H9 (cell line): ENCODE data around the gene PHKG2. TPM values are rescaled to one million over a fixed set of nuclear protein-coding genes. Genes with fewer than 3 reads are reported as not detected.

Source experiments
- DNase-seq: peaks from one replicate; pipeline ENCODE4 v3.0.0-alpha.2; 2017
- H2AFZ ChIP-seq: one replicate; pipeline ENCODE4 v1.6.1; 2013; ENCODE audit warnings: mild to moderate bottlenecking, low read length, control low read depth, moderate library complexity
- H2AK5ac ChIP-seq: 2 replicates; pipeline ENCODE4 v1.6.1; 2013; ENCODE audit warnings: low read length, control low read depth, mixed read lengths; ENCODE audit not compliant: insufficient read length
- H2BK120ac ChIP-seq: one replicate; pipeline ENCODE4 v1.6.1; 2013; ENCODE audit warnings: low read depth, mild to moderate bottlenecking, low read length, control low read depth, inconsistent platforms; ENCODE audit not compliant: poor library complexity, severe bottlenecking
- H2BK12ac ChIP-seq: 2 replicates; pipeline ENCODE4 v1.6.1; 2013; ENCODE audit warnings: low read length, control low read depth, mixed read lengths, low read depth; ENCODE audit not compliant: insufficient read length
- H2BK15ac ChIP-seq: 2 replicates; pipeline ENCODE4 v1.6.1; 2013; ENCODE audit warnings: low read depth, low read length, control low read depth
- H2BK20ac ChIP-seq: one replicate; pipeline ENCODE4 v1.6.1; 2013; ENCODE audit warnings: low read depth, mild to moderate bottlenecking, low read length, control low read depth, inconsistent platforms; ENCODE audit not compliant: poor library complexity, severe bottlenecking
- H2BK5ac ChIP-seq: 2 replicates; pipeline ENCODE4 v1.6.1; 2013; ENCODE audit warnings: low read length, control low read depth, mixed read lengths; ENCODE audit not compliant: insufficient read length
- H3K14ac ChIP-seq: 2 replicates; pipeline ENCODE4 v1.6.1; 2013; ENCODE audit warnings: low read length, control low read depth; ENCODE audit not compliant: insufficient read depth
- H3K18ac ChIP-seq: 2 replicates; pipeline ENCODE4 v1.6.1; 2013; ENCODE audit warnings: low read depth, mild to moderate bottlenecking, mixed read lengths, low read length, control low read depth; ENCODE audit not compliant: insufficient read length
- H3K23ac ChIP-seq: 2 replicates; pipeline ENCODE4 v1.6.1; 2013; ENCODE audit warnings: low read length, control low read depth, mixed read lengths, low read depth; ENCODE audit not compliant: insufficient read length
- H3K23me2 ChIP-seq: 2 replicates; pipeline ENCODE4 v1.6.1; 2013; ENCODE audit warnings: low read depth, mild to moderate bottlenecking, mixed read lengths, low read length, control low read depth; ENCODE audit not compliant: insufficient read length, poor library complexity, severe bottlenecking
- H3K27ac ChIP-seq: 2 replicates; pipeline ENCODE4 v1.5.1; 2013; ENCODE audit warnings: low read length, control low read depth, mixed read lengths, low read depth; ENCODE audit not compliant: insufficient read length
- H3K27me3 ChIP-seq: 2 replicates; pipeline ENCODE4 v1.6.1; 2013; ENCODE audit warnings: low read length, control low read depth, inconsistent platforms; ENCODE audit not compliant: insufficient read depth
- H3K4ac ChIP-seq: 2 replicates; pipeline ENCODE4 v1.6.1; 2013; ENCODE audit warnings: low read depth, mild to moderate bottlenecking, control low read depth, inconsistent platforms, low read length, moderate library complexity
- H3K4me1 ChIP-seq: 2 replicates; pipeline ENCODE4 v1.6.1; 2013; ENCODE audit warnings: low read length, control low read depth, inconsistent platforms; ENCODE audit not compliant: insufficient read depth
- H3K4me2 ChIP-seq: 2 replicates; pipeline ENCODE4 v1.6.1; 2013; ENCODE audit warnings: low read length, control low read depth, mixed read lengths; ENCODE audit not compliant: insufficient read length, insufficient read depth
- H3K56ac ChIP-seq: 2 replicates; pipeline ENCODE4 v1.6.1; 2013; ENCODE audit warnings: low read depth, mild to moderate bottlenecking, mixed read lengths, low read length, control low read depth; ENCODE audit not compliant: insufficient read length
- H3K79me1 ChIP-seq: 2 replicates; pipeline ENCODE4 v1.6.1; 2013; ENCODE audit warnings: low read depth, mild to moderate bottlenecking, moderate library complexity, low read length, control low read depth, inconsistent platforms; ENCODE audit not compliant: insufficient read depth, poor library complexity, severe bottlenecking
- H3K79me2 ChIP-seq: 2 replicates; pipeline ENCODE4 v1.6.1; 2013; ENCODE audit warnings: low read length, control low read depth, inconsistent platforms; ENCODE audit not compliant: insufficient read depth
- H3K9ac ChIP-seq: 2 replicates; pipeline ENCODE4 v1.6.1; 2013; ENCODE audit warnings: low read length, control low read depth, mixed read lengths; ENCODE audit not compliant: insufficient read length; ENCODE audit errors: extremely low read depth
- H3K9me3 ChIP-seq: one replicate; pipeline ENCODE4 v1.6.1; 2013; ENCODE audit warnings: low read depth, low read length, inconsistent platforms; ENCODE audit not compliant: control insufficient read depth
- H3T11ph ChIP-seq: one replicate; pipeline ENCODE4 v1.6.1; 2013; ENCODE audit warnings: mild to moderate bottlenecking, low read length, control low read depth, inconsistent platforms
- H4K20me1 ChIP-seq: one replicate; pipeline ENCODE4 v1.6.1; 2013; ENCODE audit not compliant: control insufficient read depth, insufficient read length, insufficient read depth
- H4K5ac ChIP-seq: 2 replicates; pipeline ENCODE4 v1.6.1; 2013; ENCODE audit warnings: low read depth, mild to moderate bottlenecking, mixed read lengths, low read length, control low read depth; ENCODE audit not compliant: insufficient read length
- H4K8ac ChIP-seq: replicated peaks from 2 replicates; pipeline ENCODE4 v1.6.1; 2013; ENCODE audit warnings: low read length, control low read depth, mixed read lengths, low read depth; ENCODE audit not compliant: insufficient read length
- H4K91ac ChIP-seq: 2 replicates; pipeline ENCODE4 v1.6.1; 2013; ENCODE audit warnings: low read depth, mild to moderate bottlenecking, moderate library complexity, mixed read lengths, low read length, control low read depth; ENCODE audit not compliant: insufficient read length
- H3K27ac Mint-ChIP-seq, 3 experiments: 2 replicates in 2 of 3; 3 replicates in 1 of 3; pipeline ENCODE4 v1.8.0; 2020 to 2021; ENCODE audit warnings: mixed read lengths in 3 of 3, mild to moderate bottlenecking in 1 of 3, moderate library complexity in 1 of 3
- H3K27me3 Mint-ChIP-seq: 2 replicates; pipeline ENCODE4 v1.8.0; 2021; ENCODE audit warnings: low read depth, mild to moderate bottlenecking, moderate library complexity, mixed read lengths
- H3K36me3 Mint-ChIP-seq, 3 experiments: 2 replicates in 2 of 3; 3 replicates in 1 of 3; pipeline ENCODE4 v1.8.0; 2020 to 2021; ENCODE audit warnings: low read depth in 3 of 3, mixed read lengths in 3 of 3; ENCODE audit not compliant: insufficient read depth in 1 of 3
- H3K4me1 Mint-ChIP-seq, 2 experiments: 2 replicates each; pipeline ENCODE4 v1.8.0; 2020; ENCODE audit warnings: mixed read lengths in 2 of 2
- H3K4me3 Mint-ChIP-seq, 2 experiments: 2 replicates in 1 of 2; 3 replicates in 1 of 2; pipeline ENCODE4 v1.8.0; 2020 to 2021; ENCODE audit warnings: mild to moderate bottlenecking in 2 of 2, mixed read lengths in 2 of 2, moderate library complexity in 1 of 2
- H3K9me3 Mint-ChIP-seq, 2 experiments: 2 replicates in 1 of 2; 3 replicates in 1 of 2; pipeline ENCODE4 v1.8.0; 2020; ENCODE audit warnings: mild to moderate bottlenecking in 2 of 2, mixed read lengths in 2 of 2, moderate library complexity in 1 of 2
- WGBS: extraction: QIAGEN DNeasy Blood & Tissue Kit; methylation state at CpG from one replicate; pipeline ENCODE4 v1.1.7; 2013; ENCODE audit warnings: missing lambda C conversion rate, low lambda C conversion rate, mixed read lengths; ENCODE audit not compliant: insufficient read length; ENCODE audit errors: extremely low coverage; 5-methylcytosine and 5-hydroxymethylcytosine counted together
- total RNA-seq: library from RNA; stranded (reverse); gene quantifications from 2 replicates; pipeline ENCODE4 v1.2.1, GENCODE V29; 2021
- TF ChIP-seq, protein P1 (sequence below): fragments of 200-600 bp; sonication (generic); conservative IDR thresholded peaks from 3 replicates; pipeline ENCODE4 v1.8.0; 2021; ENCODE audit warnings: antibody characterized with exemption, mild to moderate bottlenecking

PHKG2 gene
- total RNA-seq, 1 experiment from 2014 or later: 46.6 TPM

DNA sequence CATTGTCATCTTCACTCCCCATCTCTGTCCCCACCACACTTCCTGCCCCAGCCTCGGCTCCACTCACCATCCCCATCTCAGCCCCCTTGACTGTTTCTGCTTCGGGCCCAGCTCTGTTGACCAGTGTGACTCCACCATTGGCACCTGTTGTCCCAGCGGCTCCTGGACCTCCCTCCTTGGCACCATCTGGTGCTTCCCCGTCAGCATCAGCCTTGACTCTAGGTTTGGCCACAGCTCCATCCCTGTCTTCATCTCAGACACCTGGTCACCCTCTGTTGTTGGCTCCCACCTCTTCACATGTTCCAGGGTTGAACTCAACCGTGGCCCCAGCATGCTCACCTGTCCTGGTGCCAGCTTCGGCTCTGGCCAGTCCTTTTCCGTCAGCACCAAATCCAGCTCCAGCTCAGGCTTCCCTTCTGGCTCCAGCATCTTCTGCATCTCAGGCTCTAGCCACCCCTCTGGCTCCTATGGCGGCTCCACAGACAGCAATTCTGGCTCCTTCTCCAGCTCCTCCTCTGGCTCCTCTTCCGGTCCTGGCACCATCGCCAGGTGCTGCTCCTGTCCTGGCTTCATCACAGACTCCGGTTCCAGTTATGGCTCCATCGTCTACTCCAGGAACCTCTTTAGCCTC is 24.4 kb upstream of the PHKG2 start:
- Mint-ChIP-seq H3K27ac (no peak overlapping the region), H3K36me3 (peaks cover 57 to 87% (median 72%) of the 10 kb centered on the region in 3 experiments)
- no peak overlapping the region for H2AFZ ChIP-seq

More for the DNA sequence above, 24.4 kb upstream of the PHKG2 start:
- no peak overlapping the region for H3K27ac ChIP-seq
- H3K79me2 ChIP-seq: no peaks in the 10 kb centered on the region; the same call in 1 of the 2 replicates
- H4K5ac ChIP-seq: no peak overlapping the region
- H2BK120ac ChIP-seq: no peak overlapping the region
- no peak overlapping the region for H3K56ac ChIP-seq
- no peak overlapping the region for H2BK5ac ChIP-seq
- no peak overlapping the region for H3K14ac ChIP-seq
- H2AK5ac ChIP-seq: no peak overlapping the region
- no peaks in the 10 kb centered on the region for H3K27me3 Mint-ChIP-seq
- no peak overlapping the region for H3K18ac ChIP-seq
- H3K4me2 ChIP-seq: no peak overlapping the region
- no peak overlapping the region for H3K23ac ChIP-seq
- no peak overlapping the region for H2BK20ac ChIP-seq
- H3T11ph ChIP-seq: no peak overlapping the region
- no peaks in the 10 kb centered on the region for H4K20me1 ChIP-seq
- H3K4ac ChIP-seq: no peak overlapping the region
- H2BK12ac ChIP-seq: no peak overlapping the region
- no peaks in the 10 kb centered on the region for H3K9me3 ChIP-seq
- peaks cover 2% of the 10 kb centered on the region; the same call in 1 of the 2 replicates for H3K4me1 ChIP-seq
- WGBS: no CpG with 5 or more reads among the region's 12 CpGs
- H3K9ac ChIP-seq: no peak overlapping the region
- H3K27me3 ChIP-seq: no peaks in the 10 kb centered on the region
- TF ChIP-seq, protein P1, sequence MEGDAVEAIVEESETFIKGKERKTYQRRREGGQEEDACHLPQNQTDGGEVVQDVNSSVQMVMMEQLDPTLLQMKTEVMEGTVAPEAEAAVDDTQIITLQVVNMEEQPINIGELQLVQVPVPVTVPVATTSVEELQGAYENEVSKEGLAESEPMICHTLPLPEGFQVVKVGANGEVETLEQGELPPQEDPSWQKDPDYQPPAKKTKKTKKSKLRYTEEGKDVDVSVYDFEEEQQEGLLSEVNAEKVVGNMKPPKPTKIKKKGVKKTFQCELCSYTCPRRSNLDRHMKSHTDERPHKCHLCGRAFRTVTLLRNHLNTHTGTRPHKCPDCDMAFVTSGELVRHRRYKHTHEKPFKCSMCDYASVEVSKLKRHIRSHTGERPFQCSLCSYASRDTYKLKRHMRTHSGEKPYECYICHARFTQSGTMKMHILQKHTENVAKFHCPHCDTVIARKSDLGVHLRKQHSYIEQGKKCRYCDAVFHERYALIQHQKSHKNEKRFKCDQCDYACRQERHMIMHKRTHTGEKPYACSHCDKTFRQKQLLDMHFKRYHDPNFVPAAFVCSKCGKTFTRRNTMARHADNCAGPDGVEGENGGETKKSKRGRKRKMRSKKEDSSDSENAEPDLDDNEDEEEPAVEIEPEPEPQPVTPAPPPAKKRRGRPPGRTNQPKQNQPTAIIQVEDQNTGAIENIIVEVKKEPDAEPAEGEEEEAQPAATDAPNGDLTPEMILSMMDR: no peak
- H3K4me3 Mint-ChIP-seq: no peak overlapping the region
- peaks cover 9 to 10% of the 10 kb centered on the region in 2 experiments for H3K4me1 Mint-ChIP-seq
- no peak overlapping the region for H4K91ac ChIP-seq
- no peak overlapping the region for H4K8ac ChIP-seq
- no peak for DNase-seq
- no peaks in the 10 kb centered on the region for H3K79me1 ChIP-seq
- H2BK15ac ChIP-seq: no peak overlapping the region
- no peaks in the 10 kb centered on the region for H3K23me2 ChIP-seq
- H3K9me3 Mint-ChIP-seq: peaks cover 0 to 2% of the 10 kb centered on the region in 2 experiments; a peak in 2 of 5 replicates
